ENCODE data around the gene TENT4A.

TENT4A gene

GRCh38 chr5:6774721-6775204 lies 61.5 kb downstream of the TENT4A start:
- DNase-seq: no peak

DNA sequence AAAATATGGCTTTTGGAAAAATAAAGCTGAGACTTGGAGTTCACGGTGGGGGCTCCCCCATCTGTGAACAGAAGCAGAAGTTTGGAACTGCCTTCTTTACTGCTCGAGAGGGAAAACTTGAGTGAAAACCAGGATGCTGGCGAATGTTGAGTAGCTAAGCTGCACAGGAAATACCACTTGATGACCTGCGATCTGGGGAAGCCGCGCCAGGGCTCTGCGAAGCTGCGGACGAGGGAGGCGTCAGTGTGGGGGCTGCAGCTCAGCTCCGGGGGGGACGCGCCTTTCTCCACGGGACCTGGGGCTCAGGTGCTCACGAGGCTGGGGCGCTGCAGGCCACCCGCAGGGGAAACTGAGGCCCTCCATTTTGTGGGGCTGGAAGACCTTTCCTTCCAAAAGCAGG lies 62.3 kb downstream of the TENT4A start:
- no peak for DNase-seq

- no peak for DNase-seq
Observed at GRCh38 chr5:6780802-6781391, 67.7 kb downstream of the TENT4A start.

DNA sequence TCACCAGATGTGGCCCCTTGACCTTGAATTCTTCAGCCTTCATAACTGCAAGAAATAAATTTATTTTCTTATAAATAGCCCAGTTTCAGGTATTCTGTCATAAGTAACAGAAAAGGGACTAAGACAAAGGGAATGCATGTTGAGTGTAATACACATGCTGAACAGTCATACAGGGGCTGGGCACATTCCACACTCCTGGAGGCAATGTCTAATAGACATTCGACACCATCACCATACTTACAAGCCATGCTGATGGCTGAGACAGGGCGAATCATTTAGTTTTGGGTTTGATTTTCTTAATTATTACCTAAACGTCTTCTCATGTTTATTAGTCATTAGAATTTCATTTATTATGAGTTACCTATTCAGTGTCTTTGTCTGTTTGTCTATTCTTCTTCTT lies 68.5 kb downstream of the TENT4A start:
- no peak for DNase-seq

GRCh38 chr5:6783787-6784186 lies 70.6 kb downstream of the TENT4A start:
- no peak for DNase-seq

GRCh38 chr5:6784481-6784880 lies 71.2 kb downstream of the TENT4A start:
- DNase-seq: no peak

DNA sequence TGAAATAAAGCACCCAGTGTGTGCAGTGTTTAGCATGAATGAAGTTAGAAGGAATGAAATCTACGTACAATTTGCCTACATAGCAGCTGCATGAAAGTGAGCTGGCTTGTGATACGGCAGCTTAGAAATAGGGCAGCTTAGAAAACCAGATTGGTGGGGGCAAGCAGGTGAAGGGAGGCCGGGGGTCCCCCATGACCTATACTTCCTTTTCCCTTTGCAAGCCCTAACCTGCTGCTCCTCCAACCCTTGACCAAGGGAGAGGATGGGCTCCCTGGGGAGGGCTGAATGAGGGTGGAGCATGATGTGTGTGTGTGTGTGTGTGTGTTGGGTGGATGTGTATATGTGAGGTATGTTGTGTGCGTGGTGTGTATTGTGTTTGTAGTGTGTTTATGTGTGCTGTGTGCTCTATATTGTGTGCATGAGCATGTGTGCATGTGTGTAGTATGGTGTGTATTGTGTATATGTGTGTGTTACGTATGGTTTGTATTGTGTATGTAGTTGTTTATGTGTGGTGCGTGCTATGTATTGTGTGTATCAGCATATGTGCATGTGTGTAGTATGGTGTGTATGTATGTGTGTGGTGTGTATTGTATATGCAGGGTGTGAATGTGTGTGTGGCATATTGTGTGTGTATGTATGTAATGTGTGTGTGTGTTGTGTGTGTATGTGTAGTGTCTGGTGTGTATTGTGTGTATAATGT lies 72.1 kb downstream of the TENT4A start:
- DNase-seq: no peak

DNA sequence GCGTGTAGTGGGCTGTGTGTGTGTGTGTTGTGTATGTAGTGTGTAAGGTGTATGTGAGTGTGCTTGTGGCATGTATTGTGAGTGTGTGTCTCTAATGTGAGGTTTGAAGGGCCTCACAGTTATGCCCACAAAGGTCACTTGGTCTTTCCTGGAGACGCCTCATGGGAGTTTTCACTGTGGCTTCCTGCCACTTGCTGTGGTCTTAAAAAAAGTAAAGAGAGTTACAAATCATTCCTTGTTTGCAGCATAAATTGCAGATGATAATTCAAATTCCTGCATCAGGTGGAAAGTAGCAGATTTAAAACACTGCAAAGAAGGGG lies 72.6 kb downstream of the TENT4A start:
- DNase-seq: no peak

GRCh38 chr5:6786786-6787495 lies 73.7 kb downstream of the TENT4A start:
- DNase-seq: no peak

DNA sequence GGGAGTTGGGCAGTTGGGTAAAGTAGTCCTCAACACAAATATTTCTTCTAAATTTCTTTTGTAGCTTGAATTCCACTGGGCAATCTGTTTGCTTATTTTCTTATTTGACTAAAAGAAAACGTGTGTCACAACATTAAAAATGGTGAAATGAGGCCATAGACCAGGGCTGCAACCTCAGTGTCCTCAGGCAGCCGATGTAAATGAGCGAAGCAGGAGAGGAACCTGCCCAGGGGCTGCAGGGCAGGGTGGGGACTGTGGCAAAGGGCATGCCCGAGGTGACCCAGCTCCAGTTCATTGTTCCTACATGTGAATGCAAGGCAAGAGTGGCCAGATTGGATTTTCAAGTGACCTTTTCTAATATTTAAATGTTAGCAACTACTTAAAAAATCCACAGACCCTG lies 74.7 kb downstream of the TENT4A start:
- no peak for DNase-seq

DNA sequence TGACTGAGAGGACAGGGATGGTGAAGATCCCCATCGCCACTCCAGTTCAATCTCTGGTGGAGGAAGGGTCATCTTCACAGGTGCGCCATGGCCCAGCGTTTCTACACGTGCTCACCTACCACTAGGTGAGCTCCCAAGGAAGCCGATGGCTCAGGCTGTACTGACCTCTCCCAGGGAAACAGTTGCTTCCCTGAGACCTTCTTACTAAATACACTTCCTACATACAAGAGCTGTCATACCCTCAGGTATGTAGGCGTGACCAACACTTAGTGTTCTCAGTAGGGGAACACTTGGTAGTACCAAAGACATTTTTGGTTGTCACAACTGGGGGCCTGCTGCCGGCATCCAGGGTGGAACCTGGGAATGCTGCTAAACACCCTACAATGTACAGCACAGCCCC lies 75.2 kb downstream of the TENT4A start:
- DNase-seq: no peak

DNA sequence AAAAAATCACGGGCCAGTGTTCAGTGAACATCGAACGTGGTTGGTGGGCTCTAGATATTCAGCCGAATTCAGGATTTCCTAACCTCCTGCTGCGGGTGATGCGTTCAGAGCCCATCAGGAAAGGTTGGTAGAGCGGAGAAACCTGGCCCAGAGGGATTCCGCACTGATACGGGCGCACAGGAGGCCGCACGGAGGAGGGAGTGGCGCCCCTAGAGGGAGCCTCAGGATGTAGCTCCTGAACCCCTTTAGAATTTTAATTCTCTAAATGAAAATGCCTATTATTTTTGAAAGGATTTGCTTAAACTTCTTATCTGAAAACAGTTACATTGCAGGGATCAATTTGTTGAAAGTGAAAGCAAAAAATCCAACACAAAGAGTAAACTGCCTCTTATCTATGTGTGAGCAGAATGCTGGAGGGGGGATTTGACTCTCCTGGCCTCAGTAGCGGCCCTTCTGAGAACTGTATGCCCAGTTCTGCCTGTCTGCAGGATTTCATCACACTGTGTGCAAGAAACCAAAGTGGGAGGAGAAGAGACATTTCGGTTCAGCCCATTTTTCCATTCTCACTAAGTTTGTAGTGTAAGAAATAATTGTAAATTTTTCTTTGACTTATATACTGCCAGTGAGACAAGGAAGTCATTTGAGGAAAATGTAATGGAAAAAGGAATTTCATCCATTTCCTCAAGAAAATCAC lies 75.9 kb downstream of the TENT4A start:
- DNase-seq: no peak

- no peak for DNase-seq
Observed at GRCh38 chr5:6790346-6790865, 77.2 kb downstream of the TENT4A start.

DNA sequence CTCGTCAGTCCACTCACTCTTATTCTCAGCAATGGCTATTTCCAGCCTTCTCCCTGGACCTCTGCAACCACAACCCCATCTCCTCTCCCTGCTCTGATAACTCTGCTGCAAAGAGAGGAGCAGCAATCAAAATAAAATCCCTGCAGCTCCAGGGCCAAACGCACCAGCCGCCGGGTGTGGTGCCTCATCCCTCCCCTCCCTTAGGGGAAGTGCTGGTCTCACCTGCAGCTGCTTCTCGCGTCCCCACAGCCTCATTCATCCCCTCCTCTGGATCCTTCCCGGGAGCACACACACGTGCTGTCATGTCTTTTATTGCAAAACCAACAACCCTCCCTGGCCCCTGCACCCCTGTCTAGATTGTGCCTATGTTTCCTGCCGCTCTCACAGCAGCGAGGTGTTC lies 77.8 kb downstream of the TENT4A start:
- no peak for DNase-seq

GRCh38 chr5:6792376-6792775 lies 79.1 kb downstream of the TENT4A start:
- no peak for DNase-seq

- DNase-seq: no peak
Observed at GRCh38 chr5:6792911-6793471, 79.8 kb downstream of the TENT4A start.

GRCh38 chr5:6801236-6801635 lies 88.0 kb downstream of the TENT4A start:
- no peak for DNase-seq

- DNase-seq: no peak
Observed at GRCh38 chr5:6803981-6804550, 90.8 kb downstream of the TENT4A start.

DNA sequence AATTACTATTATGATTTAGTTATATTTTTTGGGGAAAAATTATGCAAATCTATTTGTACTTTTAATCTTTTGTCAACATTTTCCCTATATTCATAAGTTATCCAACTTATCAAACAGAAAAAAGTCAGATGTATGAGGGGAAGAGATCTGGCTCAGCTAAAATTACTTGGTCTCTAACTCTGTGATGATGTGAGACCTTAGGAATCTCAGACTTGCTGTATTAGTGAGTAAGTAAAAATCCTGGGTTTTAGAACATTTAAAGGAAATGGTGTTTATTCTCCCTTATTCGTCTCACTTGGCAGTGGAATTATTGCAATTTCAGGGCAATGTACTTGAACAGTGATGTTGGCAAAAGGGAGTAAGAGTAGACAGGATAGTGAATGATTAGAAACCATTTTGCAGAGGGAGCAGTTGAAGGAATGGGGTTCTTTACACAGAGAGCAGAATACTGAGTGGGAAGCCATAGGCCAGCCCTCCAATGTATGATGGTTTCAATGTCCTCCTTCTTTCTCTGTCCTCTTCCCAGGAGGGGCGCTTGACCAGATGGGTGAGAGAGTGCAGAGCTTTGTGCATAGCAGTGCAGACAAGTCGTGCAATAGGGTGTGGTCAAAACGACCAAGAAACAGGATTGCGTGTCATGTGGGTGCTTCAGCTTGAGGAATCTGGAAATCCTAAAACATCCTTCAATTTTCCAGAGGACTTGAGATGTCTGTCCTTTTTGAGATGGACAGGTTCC lies 91.7 kb downstream of the TENT4A start:
- DNase-seq: no peak

GRCh38 chr5:6805841-6806240 lies 92.6 kb downstream of the TENT4A start:
- no peak for DNase-seq
